Breast epithelium (tissue), 3 donors: ENCODE data around the gene CAMKK1. TPM values are rescaled to one million over a fixed set of nuclear protein-coding genes. Genes with fewer than 3 reads are reported as not detected.

Experiments
- total RNA-seq, 3 donors: library from RNA; depleted of rRNA; stranded (reverse); fragments of >200 nt; gene quantifications; one replicate each; pipeline ENCODE4 v1.1.0, GENCODE V29; 2016

CAMKK1 gene
- total RNA-seq, 3 donors from 2014 or later, result 3.0 to 7.8 (median 6.9) TPM

Other genes starting within 250 kb of the CAMKK1 start
- gene TAX1BP3, start 224.5 kb downstream of the CAMKK1 start, total RNA-seq, result 100 to 1,000 TPM in 2 of 3 donors, 10 to 100 TPM in 1; 79.6 to 134 (median 107) TPM
- 10 to 100 TPM; 12.5 to 19.0 (median 15.1) TPM for gene EMC6, start 224.2 kb downstream of the CAMKK1 start, total RNA-seq
- 1 to 10 TPM in 1 of 3 donors, under 1 TPM in 2; 0.29 to 2.0 (median 0.32) TPM for gene P2RX5, start 196.9 kb downstream of the CAMKK1 start, total RNA-seq
- gene HASPIN, start 169.2 kb downstream of the CAMKK1 start, total RNA-seq, result under 1 TPM; 0.29 to 0.48 (median 0.33) TPM
- 10 to 100 TPM; 26.5 to 31.2 (median 27.1) TPM for gene ITGAE, start 91.9 kb downstream of the CAMKK1 start, total RNA-seq
- 10 to 100 TPM; 21.6 to 34.1 (median 25.9) TPM for gene NCBP3, start 46.8 kb downstream of the CAMKK1 start, total RNA-seq
- 1 to 10 TPM; 1.2 to 3.5 (median 2.0) TPM for gene P2RX1, start 23.4 kb upstream of the CAMKK1 start, total RNA-seq
- 10 to 100 TPM in 1 of 3 donors, 1 to 10 TPM in 2; 2.6 to 15.1 (median 9.8) TPM for gene ATP2A3, start 71.4 kb upstream of the CAMKK1 start, total RNA-seq
- 10 to 100 TPM; 67.2 to 70.8 (median 68.8) TPM for gene ZZEF1, start 250.0 kb upstream of the CAMKK1 start, total RNA-seq